Sigmoid colon (tissue), 4 donors: ENCODE data around the gene RAB3GAP2.
"Not testable (repeated sequence)": the region's sequence is repeated elsewhere in the genome, so short reads cannot be mapped to it uniquely, and the experiment has no call there.

Experiments
- EP300 ChIP-seq, 4 donors: sonication (generic); formaldehyde crosslinking; IDR thresholded peaks; one replicate each; pipeline ENCODE4 v1.6.1; 2017; ENCODE audit warnings: antibody characterized with exemption in 4 of 4
- POLR2A ChIP-seq, 2 donors: fragments of 450-650 bp; IDR thresholded peaks; one replicate each; pipeline ENCODE4 v1.6.1; 2016; ENCODE audit warnings: antibody characterized with exemption in 2 of 2, mild to moderate bottlenecking in 2 of 2, moderate library complexity in 2 of 2
- POLR2AphosphoS5 ChIP-seq, 4 donors: sonication (generic); formaldehyde crosslinking; IDR thresholded peaks; one replicate each; pipeline ENCODE4 v1.6.1; 2017; ENCODE audit warnings: antibody characterized with exemption in 4 of 4
- TF ChIP-seq, protein P1 (sequence below), 4 experiments: fragments of 450-650 bp in 3 of 4; fragments of 200-600 bp in 1 of 4; IDR thresholded peaks; one replicate each; pipeline ENCODE4 v1.5.1; 2016 to 2019; ENCODE audit warnings: antibody characterized with exemption in 4 of 4, mild to moderate bottlenecking in 3 of 4, moderate library complexity in 2 of 4

DNA sequence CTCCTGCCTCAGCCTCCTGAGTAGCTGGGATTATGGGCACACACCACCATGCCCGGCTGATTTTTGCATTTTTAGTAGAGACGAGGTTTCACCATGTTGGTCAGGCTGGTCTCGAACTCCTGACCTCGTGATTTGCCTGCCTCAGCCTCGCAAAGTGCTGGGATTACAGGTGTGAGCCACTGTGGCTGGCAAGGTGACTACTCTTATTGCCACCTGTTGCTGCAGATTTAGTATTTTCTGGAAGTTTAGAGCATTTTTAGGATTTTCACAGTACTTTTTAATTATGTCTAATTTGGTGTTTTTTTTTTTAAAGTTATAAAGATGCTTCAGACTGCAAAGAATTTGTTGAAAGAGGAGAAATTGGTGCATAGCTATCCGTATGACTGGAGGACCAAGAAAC is 161.8 kb downstream of the RAB3GAP2 start:
- TF ChIP-seq, protein P1, sequence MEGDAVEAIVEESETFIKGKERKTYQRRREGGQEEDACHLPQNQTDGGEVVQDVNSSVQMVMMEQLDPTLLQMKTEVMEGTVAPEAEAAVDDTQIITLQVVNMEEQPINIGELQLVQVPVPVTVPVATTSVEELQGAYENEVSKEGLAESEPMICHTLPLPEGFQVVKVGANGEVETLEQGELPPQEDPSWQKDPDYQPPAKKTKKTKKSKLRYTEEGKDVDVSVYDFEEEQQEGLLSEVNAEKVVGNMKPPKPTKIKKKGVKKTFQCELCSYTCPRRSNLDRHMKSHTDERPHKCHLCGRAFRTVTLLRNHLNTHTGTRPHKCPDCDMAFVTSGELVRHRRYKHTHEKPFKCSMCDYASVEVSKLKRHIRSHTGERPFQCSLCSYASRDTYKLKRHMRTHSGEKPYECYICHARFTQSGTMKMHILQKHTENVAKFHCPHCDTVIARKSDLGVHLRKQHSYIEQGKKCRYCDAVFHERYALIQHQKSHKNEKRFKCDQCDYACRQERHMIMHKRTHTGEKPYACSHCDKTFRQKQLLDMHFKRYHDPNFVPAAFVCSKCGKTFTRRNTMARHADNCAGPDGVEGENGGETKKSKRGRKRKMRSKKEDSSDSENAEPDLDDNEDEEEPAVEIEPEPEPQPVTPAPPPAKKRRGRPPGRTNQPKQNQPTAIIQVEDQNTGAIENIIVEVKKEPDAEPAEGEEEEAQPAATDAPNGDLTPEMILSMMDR (IDR thresholded peaks at IDR 0.05): not testable (repeated sequence)
- not testable (repeated sequence) for TF ChIP-seq POLR2AphosphoS5, POLR2A, EP300 (IDR thresholded peaks at IDR 0.05)
